ENCODE measurements around the gene PXMP2.

DNA sequence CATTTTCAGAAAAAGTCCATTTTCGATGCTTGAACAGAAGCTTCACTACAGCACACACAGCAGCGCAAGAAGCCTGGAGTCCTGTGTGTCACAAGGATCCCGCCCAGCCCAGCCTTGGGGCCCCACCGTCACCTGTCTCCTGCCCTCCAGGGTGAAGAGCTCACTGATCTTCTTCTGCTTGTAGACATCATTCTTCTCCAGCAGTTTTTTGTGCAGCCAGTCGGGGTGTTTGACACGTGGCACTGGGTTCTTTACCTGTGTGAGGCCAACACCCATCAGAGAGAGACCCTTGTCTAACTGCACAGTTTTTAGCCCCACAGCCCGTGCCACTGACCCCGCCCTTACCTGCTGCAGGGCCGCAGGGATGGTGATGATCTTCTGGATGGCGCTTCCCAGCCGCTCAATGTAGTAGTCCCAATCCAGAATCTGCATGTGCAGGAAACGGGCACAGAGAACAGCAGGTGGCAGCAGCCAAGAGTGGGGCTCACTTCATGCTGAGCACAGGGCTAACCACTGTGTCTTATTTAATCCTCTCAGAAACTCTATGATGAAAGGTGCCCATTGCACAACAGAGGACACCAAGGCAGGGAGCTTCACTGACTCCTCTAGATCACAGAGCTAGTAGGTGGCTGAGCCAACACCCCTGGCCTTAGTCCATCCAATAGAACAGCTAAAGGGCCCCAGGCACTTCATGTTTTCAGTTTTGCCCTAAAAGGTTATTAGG, 30.2 kb upstream of the PXMP2 start:
- no peak for TF ChIP-seq POLR2A (IDR thresholded peaks at IDR 0.05)
- TF ChIP-seq, protein P1, sequence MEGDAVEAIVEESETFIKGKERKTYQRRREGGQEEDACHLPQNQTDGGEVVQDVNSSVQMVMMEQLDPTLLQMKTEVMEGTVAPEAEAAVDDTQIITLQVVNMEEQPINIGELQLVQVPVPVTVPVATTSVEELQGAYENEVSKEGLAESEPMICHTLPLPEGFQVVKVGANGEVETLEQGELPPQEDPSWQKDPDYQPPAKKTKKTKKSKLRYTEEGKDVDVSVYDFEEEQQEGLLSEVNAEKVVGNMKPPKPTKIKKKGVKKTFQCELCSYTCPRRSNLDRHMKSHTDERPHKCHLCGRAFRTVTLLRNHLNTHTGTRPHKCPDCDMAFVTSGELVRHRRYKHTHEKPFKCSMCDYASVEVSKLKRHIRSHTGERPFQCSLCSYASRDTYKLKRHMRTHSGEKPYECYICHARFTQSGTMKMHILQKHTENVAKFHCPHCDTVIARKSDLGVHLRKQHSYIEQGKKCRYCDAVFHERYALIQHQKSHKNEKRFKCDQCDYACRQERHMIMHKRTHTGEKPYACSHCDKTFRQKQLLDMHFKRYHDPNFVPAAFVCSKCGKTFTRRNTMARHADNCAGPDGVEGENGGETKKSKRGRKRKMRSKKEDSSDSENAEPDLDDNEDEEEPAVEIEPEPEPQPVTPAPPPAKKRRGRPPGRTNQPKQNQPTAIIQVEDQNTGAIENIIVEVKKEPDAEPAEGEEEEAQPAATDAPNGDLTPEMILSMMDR (IDR thresholded peaks at IDR 0.05) = no peak

Data from upper lobe of left lung (tissue), 4 donors.